ENCODE data around the gene CALCOCO1. TPM values are rescaled to one million over a fixed set of nuclear protein-coding genes. Genes with fewer than 3 reads are reported as not detected.

The CALCOCO1 gene
- total and polyA plus RNA-seq, 7 donors = 24.0 to 322 (median 232) TPM

DNA sequence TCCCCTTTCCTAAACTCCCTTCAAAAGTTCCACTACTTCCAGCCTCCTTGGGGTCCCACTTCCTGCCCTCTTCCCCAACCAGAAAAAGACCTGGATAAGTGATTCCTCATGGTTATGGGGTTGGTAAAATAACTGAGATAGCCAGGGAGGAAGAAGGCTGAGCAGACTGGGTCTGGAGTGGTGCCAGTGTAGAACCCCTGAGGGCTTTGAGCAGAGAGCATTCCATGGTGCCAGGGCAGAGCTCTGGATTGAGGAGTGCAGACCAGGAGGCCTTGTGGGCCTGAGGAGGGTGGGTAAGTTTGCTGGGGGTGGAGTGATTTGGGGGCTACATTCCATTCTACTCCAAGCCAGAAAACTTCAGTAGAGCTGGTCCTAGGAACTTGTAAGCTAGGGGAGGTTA, 34.1 kb upstream of the CALCOCO1 start:
- H3K36me3 ChIP-seq = no peaks in the 10 kb centered on the region
- H3K4me1 ChIP-seq = peaks cover 0 to 4% (median 0%) of the 10 kb centered on the region in 4 donors
- H3K27ac ChIP-seq = no peak overlapping the region
- H3K27me3 ChIP-seq = peaks cover 0 to 44% (median 10%) of the 10 kb centered on the region in 3 donors
- TF ChIP-seq, protein P1, sequence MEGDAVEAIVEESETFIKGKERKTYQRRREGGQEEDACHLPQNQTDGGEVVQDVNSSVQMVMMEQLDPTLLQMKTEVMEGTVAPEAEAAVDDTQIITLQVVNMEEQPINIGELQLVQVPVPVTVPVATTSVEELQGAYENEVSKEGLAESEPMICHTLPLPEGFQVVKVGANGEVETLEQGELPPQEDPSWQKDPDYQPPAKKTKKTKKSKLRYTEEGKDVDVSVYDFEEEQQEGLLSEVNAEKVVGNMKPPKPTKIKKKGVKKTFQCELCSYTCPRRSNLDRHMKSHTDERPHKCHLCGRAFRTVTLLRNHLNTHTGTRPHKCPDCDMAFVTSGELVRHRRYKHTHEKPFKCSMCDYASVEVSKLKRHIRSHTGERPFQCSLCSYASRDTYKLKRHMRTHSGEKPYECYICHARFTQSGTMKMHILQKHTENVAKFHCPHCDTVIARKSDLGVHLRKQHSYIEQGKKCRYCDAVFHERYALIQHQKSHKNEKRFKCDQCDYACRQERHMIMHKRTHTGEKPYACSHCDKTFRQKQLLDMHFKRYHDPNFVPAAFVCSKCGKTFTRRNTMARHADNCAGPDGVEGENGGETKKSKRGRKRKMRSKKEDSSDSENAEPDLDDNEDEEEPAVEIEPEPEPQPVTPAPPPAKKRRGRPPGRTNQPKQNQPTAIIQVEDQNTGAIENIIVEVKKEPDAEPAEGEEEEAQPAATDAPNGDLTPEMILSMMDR (IDR thresholded peaks at IDR 0.05) = no peak
- no peak for TF ChIP-seq POLR2AphosphoS5 (IDR thresholded peaks at IDR 0.05)
- H3K4me3 ChIP-seq = no peak overlapping the region
- intact Hi-C loops (cut with DNase I) = no loop called here
- no peaks in the 10 kb centered on the region for H3K9me3 ChIP-seq
- DNase-seq = no peak

DNA sequence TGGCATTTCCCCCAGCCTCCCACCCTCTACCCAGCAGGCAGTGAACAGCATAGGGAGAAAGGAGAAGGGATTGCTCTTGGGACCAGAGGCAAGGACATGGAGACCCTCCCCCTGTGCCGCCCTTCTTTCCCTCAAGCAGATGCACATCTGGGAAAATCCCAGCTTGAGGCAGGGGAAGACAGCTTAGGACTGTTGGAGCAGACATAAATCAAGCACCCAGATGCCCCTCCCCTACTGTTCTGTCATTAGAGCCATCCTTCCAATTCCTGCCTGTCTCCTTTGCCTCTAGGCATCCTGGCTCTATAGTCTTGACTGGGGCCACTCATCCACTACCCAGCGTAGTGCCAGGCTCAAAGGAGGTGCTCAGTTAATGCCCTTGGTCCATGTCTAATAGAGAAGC, 32.0 kb upstream of the CALCOCO1 start:
- peaks cover 0 to 44% (median 10%) of the 10 kb centered on the region in 3 donors for H3K27me3 ChIP-seq

DNA sequence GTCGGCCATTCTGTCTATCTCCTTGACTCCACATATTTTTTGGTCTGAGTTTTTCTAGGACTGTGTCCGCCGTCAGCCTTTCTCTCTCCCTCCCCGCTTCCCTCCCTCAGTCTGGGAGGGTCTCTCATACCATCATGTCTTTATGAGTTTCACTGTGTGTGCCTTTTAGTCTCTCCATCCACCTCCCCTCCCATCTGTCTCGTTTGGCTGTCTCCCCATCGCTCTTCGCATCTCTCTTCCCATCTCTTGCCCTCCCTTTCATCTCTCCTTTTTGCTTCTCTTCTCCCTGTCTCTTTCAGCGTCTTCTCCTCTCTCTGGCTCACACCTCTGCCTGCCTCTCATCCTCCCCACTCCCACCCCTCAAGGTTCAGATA, 31.5 kb upstream of the CALCOCO1 start:
- TF ChIP-seq POLR2A (IDR thresholded peaks at IDR 0.05) = no peak
- TF ChIP-seq POLR2AphosphoS5 (IDR thresholded peaks at IDR 0.05) = no peak
- TF ChIP-seq, protein P1 (IDR thresholded peaks at IDR 0.05) = no peak
- TF ChIP-seq EP300 (IDR thresholded peaks at IDR 0.05) = no peak
- WGBS, 2 donors = 39 to 49% methylated on average over 8 of the region's 8 CpGs
- Histone ChIP-seq H3K36me3 (no peaks in the 10 kb centered on the region), H3K9me3 (no peaks in the 10 kb centered on the region), H3K4me3 (no peak overlapping the region), H3K4me1 (peaks cover 0 to 28% (median 20%) of the 10 kb centered on the region in 4 donors), H3K27me3 (peaks cover 0 to 40% (median 10%) of the 10 kb centered on the region in 3 donors), H3K27ac (no peak overlapping the region)
- intact Hi-C loops (cut with DNase I) = no loop called here
- no peak for DNase-seq

More for the DNA sequence above, 32.0 kb upstream of the CALCOCO1 start:
- Histone ChIP-seq H3K4me3 (no peak overlapping the region), H3K9me3 (no peaks in the 10 kb centered on the region), H3K27ac (no peak overlapping the region), H3K36me3 (no peaks in the 10 kb centered on the region), H3K4me1 (peaks cover 0 to 22% (median 15%) of the 10 kb centered on the region in 4 donors)
- TF ChIP-seq POLR2A (IDR thresholded peaks at IDR 0.05) = no peak
- TF ChIP-seq EP300 (IDR thresholded peaks at IDR 0.05) = no peak
- no peak for TF ChIP-seq POLR2AphosphoS5 (IDR thresholded peaks at IDR 0.05)
- TF ChIP-seq, protein P1 (IDR thresholded peaks at IDR 0.05) = no peak
- intact Hi-C loops (cut with DNase I) = no loop called here
- WGBS, 2 donors = 68 to 86% methylated on average over 2 of the region's 2 CpGs
- DNase-seq = no peak

DNA sequence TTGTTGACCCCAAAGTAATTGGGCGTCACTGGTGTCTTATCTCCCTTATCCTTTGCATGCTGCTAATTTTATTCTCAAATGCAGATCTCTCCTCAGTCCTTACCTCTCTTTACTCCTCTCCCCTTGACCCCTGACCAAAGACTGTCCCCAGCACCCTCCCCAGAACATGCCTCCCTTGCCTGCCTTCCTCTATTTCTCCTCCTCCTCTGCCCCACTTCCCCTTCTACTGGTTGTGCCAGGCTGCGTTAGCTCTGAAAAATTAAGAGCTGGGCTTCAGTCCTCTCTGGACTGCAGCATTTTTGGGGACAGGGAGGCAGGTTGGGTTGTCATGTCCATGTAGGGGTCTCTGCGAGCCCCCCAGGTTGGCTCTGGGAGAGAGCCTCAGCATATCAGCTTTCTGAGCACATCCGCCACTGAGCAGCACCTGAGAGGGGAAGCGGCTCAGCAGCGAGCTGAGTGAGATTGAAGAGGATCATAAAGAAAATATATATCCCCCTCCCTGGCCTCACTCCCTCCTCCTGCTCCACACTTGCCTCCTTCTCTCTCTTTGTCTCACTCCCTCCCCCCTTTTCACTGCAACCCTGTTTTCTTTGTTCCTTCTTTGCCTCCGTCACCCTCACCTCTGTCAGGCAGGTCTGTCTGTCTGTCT, 31.0 kb upstream of the CALCOCO1 start:
- no peak for TF ChIP-seq POLR2A (IDR thresholded peaks at IDR 0.05)
- no peak for TF ChIP-seq EP300 (IDR thresholded peaks at IDR 0.05)
- TF ChIP-seq, protein P1 (IDR thresholded peaks at IDR 0.05) = no peak
- no peak for TF ChIP-seq POLR2AphosphoS5 (IDR thresholded peaks at IDR 0.05)
- Histone ChIP-seq H3K27me3 (peaks cover 0 to 35% (median 10%) of the 10 kb centered on the region in 3 donors), H3K9me3 (no peaks in the 10 kb centered on the region), H3K4me1 (peaks cover 0 to 31% (median 22%) of the 10 kb centered on the region in 4 donors), H3K36me3 (no peaks in the 10 kb centered on the region), H3K4me3 (no peak overlapping the region), H3K27ac (no peak overlapping the region)
- intact Hi-C loops (cut with DNase I) = no loop called here
- 33 to 45% methylated on average over 7 of the region's 7 CpGs for WGBS, 2 donors
- DNase-seq = no peak

All from sigmoid colon (tissue), 7 donors.